Kidney epithelial cell (primary cell): Measurements from ENCODE around the gene KCNK3. TPM values are rescaled to one million over a fixed set of nuclear protein-coding genes. Genes with fewer than 3 reads are reported as not detected.

ENCODE experiments used
- DNase-seq: peaks from one replicate; pipeline ENCODE4 v3.0.0-alpha.2; 2010; ENCODE audit warnings: low read depth
- H3K27me3 ChIP-seq: 2 replicates; pipeline ENCODE4 v1.6.0; 2011; ENCODE audit warnings: low read length; ENCODE audit not compliant: control insufficient read depth, insufficient read depth
- H3K36me3 ChIP-seq: 2 replicates; pipeline ENCODE4 v1.5.1; 2011; ENCODE audit warnings: low read length; ENCODE audit not compliant: control insufficient read depth, insufficient read depth
- H3K4me3 ChIP-seq: 2 replicates; pipeline ENCODE4 v1.5.1; 2011; ENCODE audit warnings: low read depth, mild to moderate bottlenecking, control low read depth, low read length
- CTCF ChIP-seq: IDR thresholded peaks from 2 replicates; pipeline ENCODE4 v1.5.1; 2011; ENCODE audit warnings: mild to moderate bottlenecking, moderate library complexity, low read length, control low read depth, inconsistent platforms; ENCODE audit not compliant: insufficient read depth, poor library complexity, severe bottlenecking
- total RNA-seq: library from RNA; depleted of rRNA; stranded (reverse); fragments of >200 nt; gene quantifications from 2 replicates; pipeline ENCODE4 v1.2.3, GENCODE V29; 2015

Gene KCNK3
- total RNA-seq, 1 donor from 2014 or later = 13.9 TPM

GRCh38 chr2:26739514-26739913, 47.0 kb downstream of the KCNK3 start:
- TF ChIP-seq CTCF = no peak
- no peak for DNase-seq
- Histone ChIP-seq H3K4me3 (no peak overlapping the region), H3K27me3 (no peaks in the 10 kb centered on the region), H3K36me3 (no peaks in the 10 kb centered on the region)

GRCh38 chr2:26740346-26740745, 47.8 kb downstream of the KCNK3 start:
- H3K4me3 ChIP-seq = no peak overlapping the region
- no peaks in the 10 kb centered on the region for H3K27me3 ChIP-seq
- DNase-seq = no peak
- H3K36me3 ChIP-seq = no peaks in the 10 kb centered on the region
- TF ChIP-seq CTCF = no peak

GRCh38 chr2:26740890-26741302, 48.4 kb downstream of the KCNK3 start:
- H3K4me3 ChIP-seq = no peak overlapping the region
- H3K27me3 ChIP-seq = no peaks in the 10 kb centered on the region
- TF ChIP-seq CTCF = no peak
- H3K36me3 ChIP-seq = no peaks in the 10 kb centered on the region
- DNase-seq = no peak

- TF ChIP-seq CTCF = no peak
- Histone ChIP-seq H3K27me3 (no peaks in the 10 kb centered on the region), H3K4me3 (no peak overlapping the region), H3K36me3 (no peaks in the 10 kb centered on the region)
- no peak for DNase-seq
These were observed 49.7 kb downstream of the KCNK3 start for GRCh38 chr2:26742048-26742770.

GRCh38 chr2:26743852-26744251, 51.3 kb downstream of the KCNK3 start:
- no peaks in the 10 kb centered on the region for H3K36me3 ChIP-seq
- H3K4me3 ChIP-seq = no peak overlapping the region
- no peaks in the 10 kb centered on the region for H3K27me3 ChIP-seq
- TF ChIP-seq CTCF = no peak
- no peak for DNase-seq

GRCh38 chr2:26744953-26745352, 52.4 kb downstream of the KCNK3 start:
- Histone ChIP-seq H3K36me3 (no peaks in the 10 kb centered on the region), H3K4me3 (no peak overlapping the region), H3K27me3 (no peaks in the 10 kb centered on the region)
- no peak for DNase-seq
- TF ChIP-seq CTCF = no peak
